IMR-90 (cell line): ENCODE measurements around the gene PATJ. TPM values are rescaled to one million over a fixed set of nuclear protein-coding genes. Genes with fewer than 3 reads are reported as not detected.

Experiments
- ATAC-seq: fragments of 200-7000 bp; cut with Tn5 transposase; 2 replicates; pipeline ENCODE4 v1.9.1; 2020; ENCODE audit warnings: low read depth, mild to moderate bottlenecking, moderate library complexity
- BruUV-seq: library from RNA; stranded (reverse); fragments of 400-500 nt; replicated peaks from 2 replicates; lab custom pipeline; 2021; lab: Mats Ljungman, UMichigan
- CTCF ChIA-PET: fragments of 300-600 bp; formaldehyde crosslinking; extraction: SDS; loops from one replicate; lab custom pipeline; 2021; ENCODE audit warnings: antibody characterized with exemption; lab: Yijun Ruan, JAX
- POLR2A ChIA-PET: fragments of 300-600 bp; sonication (Branson Sonifier 250); formaldehyde crosslinking; loops from one replicate; lab custom pipeline; 2022; ENCODE audit warnings: antibody characterized with exemption; ENCODE audit not compliant: unreplicated experiment; lab: Charles Lee
- DNase-seq: peaks from one replicate; pipeline ENCODE4 v3.0.0; 2013
- H2AFZ ChIP-seq: replicated peaks from 2 replicates; pipeline ENCODE3; 2013; ENCODE audit warnings: low read length, mild to moderate bottlenecking; ENCODE audit not compliant: poor library complexity
- H2AK5ac ChIP-seq: 2 replicates; pipeline ENCODE4 v1.6.1; 2013; ENCODE audit warnings: low read depth, low read length, inconsistent platforms
- H2AK9ac ChIP-seq: replicated peaks from 2 replicates; pipeline ENCODE3; 2013; ENCODE audit warnings: mild to moderate bottlenecking, low read depth, low read length, moderate library complexity; ENCODE audit not compliant: poor library complexity
- H2BK120ac ChIP-seq: 2 replicates; pipeline ENCODE4 v1.6.1; 2013; ENCODE audit warnings: low read depth, low read length, inconsistent platforms
- H2BK15ac ChIP-seq: 3 replicates; pipeline ENCODE4 v1.6.1; 2013; ENCODE audit warnings: low read depth, low read length, inconsistent platforms
- H2BK20ac ChIP-seq: 2 replicates; pipeline ENCODE4 v1.6.1; 2013; ENCODE audit warnings: low read depth, mild to moderate bottlenecking, inconsistent platforms, low read length, moderate library complexity
- H2BK5ac ChIP-seq: 2 replicates; pipeline ENCODE4 v1.6.1; 2013; ENCODE audit warnings: mild to moderate bottlenecking, low read depth, low read length, inconsistent platforms; ENCODE audit not compliant: poor library complexity, severe bottlenecking
- H3K14ac ChIP-seq: replicated peaks from 2 replicates; pipeline ENCODE4 v1.6.1; 2013; ENCODE audit warnings: low read depth, low read length, inconsistent platforms
- H3K18ac ChIP-seq: 2 replicates; pipeline ENCODE4 v1.6.1; 2013; ENCODE audit warnings: low read depth, low read length, control low read depth
- H3K23ac ChIP-seq: 2 replicates; pipeline ENCODE4 v1.6.1; 2013; ENCODE audit warnings: low read depth, low read length, inconsistent platforms
- H3K27ac ChIP-seq: 2 replicates; pipeline ENCODE4 v1.5.1; 2013; ENCODE audit warnings: mild to moderate bottlenecking, control low read depth, low read length; ENCODE audit not compliant: insufficient read depth
- H3K27me3 ChIP-seq: 2 replicates; pipeline ENCODE4 v1.6.1; 2013; ENCODE audit warnings: low read length; ENCODE audit not compliant: control insufficient read depth, insufficient read depth
- H3K36me3 ChIP-seq: 2 replicates; pipeline ENCODE4 v1.6.1; 2013; ENCODE audit warnings: low read length, mixed read lengths; ENCODE audit not compliant: control insufficient read depth, insufficient read depth
- H3K4ac ChIP-seq: 2 replicates; pipeline ENCODE4 v1.6.1; 2013; ENCODE audit warnings: low read depth, low read length, inconsistent platforms
- H3K4me1 ChIP-seq: 2 replicates; pipeline ENCODE4 v1.6.1; 2013; ENCODE audit warnings: low read length, mixed read lengths; ENCODE audit not compliant: control insufficient read depth, insufficient read depth
- H3K4me2 ChIP-seq: 2 replicates; pipeline ENCODE4 v1.6.1; 2013; ENCODE audit warnings: low read depth, mild to moderate bottlenecking, control low read depth, low read length, moderate library complexity
- H3K4me3 ChIP-seq: 2 replicates; pipeline ENCODE4 v1.5.1; 2013; ENCODE audit warnings: low read depth, mild to moderate bottlenecking, control low read depth, low read length, moderate library complexity; ENCODE audit not compliant: insufficient read depth
- H3K56ac ChIP-seq: 2 replicates; pipeline ENCODE4 v1.6.1; 2013; ENCODE audit warnings: low read length, inconsistent platforms; ENCODE audit not compliant: insufficient read depth; ENCODE audit errors: extremely low read depth
- H3K79me1 ChIP-seq, 2 experiments: 2 replicates each; pipeline ENCODE4 v1.6.1; 2013; ENCODE audit warnings: low read length in 2 of 2, inconsistent platforms in 1 of 2, low read depth in 1 of 2
- H3K9ac ChIP-seq: 2 replicates; pipeline ENCODE4 v1.6.1; 2013; ENCODE audit warnings: low read depth, low read length, control low read depth
- H3K9me1 ChIP-seq: 2 replicates; pipeline ENCODE4 v1.6.1; 2013; ENCODE audit warnings: low read length, inconsistent platforms; ENCODE audit not compliant: insufficient read depth
- H3K9me3 ChIP-seq: 2 replicates; pipeline ENCODE4 v1.6.1; 2013; ENCODE audit warnings: low read length; ENCODE audit not compliant: control insufficient read depth, insufficient read depth
- H4K20me1 ChIP-seq: 2 replicates; pipeline ENCODE4 v1.6.1; 2013; ENCODE audit warnings: low read length, inconsistent platforms; ENCODE audit not compliant: insufficient read depth
- H4K5ac ChIP-seq: 2 replicates; pipeline ENCODE4 v1.6.1; 2013; ENCODE audit warnings: mild to moderate bottlenecking, low read depth, low read length, control low read depth
- H4K8ac ChIP-seq, 2 experiments: 2 replicates each; pipeline ENCODE4 v1.6.1; 2013; ENCODE audit warnings: low read depth in 2 of 2, low read length in 2 of 2, control low read depth in 1 of 2, inconsistent platforms in 1 of 2
- H4K91ac ChIP-seq: 2 replicates; pipeline ENCODE4 v1.6.1; 2013; ENCODE audit warnings: low read depth, low read length, inconsistent platforms; ENCODE audit not compliant: insufficient read depth
- BHLHE40 ChIP-seq: fragments of 150-350 bp; IDR thresholded peaks from 2 replicates; pipeline ENCODE4 v1.6.1; 2016; ENCODE audit warnings: mild to moderate bottlenecking, low read depth, low read length
- CEBPB ChIP-seq: IDR thresholded peaks from 2 replicates; pipeline ENCODE4 v1.6.1; 2012; ENCODE audit warnings: low read depth, low read length, improper control_type of control experiment
- CHD1 ChIP-seq: IDR thresholded peaks from 2 replicates; pipeline ENCODE4 v1.6.1; 2012; ENCODE audit warnings: low read depth, low read length, improper control_type of control experiment
- CTCF ChIP-seq: conservative IDR thresholded peaks from 2 replicates; pipeline ENCODE4 v1.5.1; 2012; ENCODE audit warnings: mild to moderate bottlenecking, low read depth, low read length, improper control_type of control experiment
- ELK1 ChIP-seq: fragments of 150-350 bp; IDR thresholded peaks from 2 replicates; pipeline ENCODE4 v1.6.1; 2016; ENCODE audit warnings: low read depth, mild to moderate bottlenecking, low read length, moderate library complexity, borderline replicate concordance
- FOS ChIP-seq: fragments of 150-350 bp; IDR thresholded peaks from 2 replicates; pipeline ENCODE4 v1.6.1; 2016; ENCODE audit warnings: low read depth, low read length
- MAFK ChIP-seq: IDR thresholded peaks from 2 replicates; pipeline ENCODE4 v1.6.1; 2012; ENCODE audit warnings: low read depth, low read length, improper control_type of control experiment
- MAZ ChIP-seq: IDR thresholded peaks from 2 replicates; pipeline ENCODE4 v1.6.1; 2012; ENCODE audit warnings: low read depth, mild to moderate bottlenecking, low read length, improper control_type of control experiment, moderate library complexity, borderline replicate concordance
- MXI1 ChIP-seq: IDR thresholded peaks from 2 replicates; pipeline ENCODE4 v1.6.1; 2012; ENCODE audit warnings: low read depth, mild to moderate bottlenecking, low read length, moderate library complexity, borderline replicate concordance
- NFE2L2 ChIP-seq: fragments of 150-350 bp; IDR thresholded peaks from 2 replicates; pipeline ENCODE4 v1.6.1; 2016; ENCODE audit warnings: low read depth, mild to moderate bottlenecking, low read length
- POLR2A ChIP-seq: IDR thresholded peaks from 2 replicates; pipeline ENCODE4 v1.6.1; 2012; ENCODE audit warnings: mild to moderate bottlenecking, low read depth, low read length
- RAD21 ChIP-seq: IDR thresholded peaks from 2 replicates; pipeline ENCODE4 v1.6.1; 2012; ENCODE audit warnings: low read length, improper control_type of control experiment
- RCOR1 ChIP-seq: IDR thresholded peaks from 2 replicates; pipeline ENCODE4 v1.6.1; 2012; ENCODE audit warnings: mild to moderate bottlenecking, low read length, improper control_type of control experiment; ENCODE audit not compliant: insufficient replicate concordance
- RFX5 ChIP-seq: IDR thresholded peaks from 2 replicates; pipeline ENCODE4 v1.8.0; 2012; ENCODE audit warnings: low read depth, mild to moderate bottlenecking, low read length, moderate library complexity
- SMC3 ChIP-seq: fragments of 150-350 bp; IDR thresholded peaks from 2 replicates; pipeline ENCODE4 v1.6.1; 2016; ENCODE audit warnings: low read depth, mild to moderate bottlenecking, antibody characterized with exemption, low read length, moderate library complexity
- USF2 ChIP-seq: fragments of 150-350 bp; IDR thresholded peaks from 2 replicates; pipeline ENCODE4 v1.6.1; 2017; ENCODE audit warnings: mild to moderate bottlenecking, antibody characterized with exemption, low read length, low read depth
- WGBS, 2 experiments: methylation state at CpG; one replicate each; pipeline versions ENCODE4 v1.1.5 to v1.1.7; 2013; ENCODE audit warnings: missing lambda C conversion rate in 2 of 2; ENCODE audit not compliant: insufficient read length in 1 of 2; ENCODE audit errors: extremely low coverage in 2 of 2; 5-methylcytosine and 5-hydroxymethylcytosine counted together
- dilution Hi-C: fragments of 300-500 bp; cut with HindIII; formaldehyde crosslinking; loops from one replicate; pipeline ENCODE4 v1.14.3; 2018; ENCODE audit warnings: low sequenced_read_pairs; ENCODE audit not compliant: unreplicated experiment
- in situ Hi-C: fragments of 300-500 bp; cut with MboI; formaldehyde crosslinking; loops from 3 replicates; pipeline ENCODE4 v1.14.3; 2019; ENCODE audit warnings: low sequenced_read_pairs, inconsistent platforms, mixed read lengths
- intact Hi-C: fragments of 100-400 bp; cut with micrococcal nuclease; formaldehyde crosslinking; loops from 2 replicates; pipeline ENCODE4 v1.10.0; 2022
- polyA plus RNA-seq, 3 experiments: library from polyadenylated mRNA; depleted of rRNA; stranded (reverse); fragments of >200 nt; gene quantifications; 2 replicates each; pipeline ENCODE4 v1.2.3, GENCODE V29; 2012; ENCODE audit warnings: low replicate concordance in 1 of 3
- total RNA-seq: library from RNA; depleted of rRNA; stranded (reverse); fragments of >200 nt; gene quantifications from 2 replicates; pipeline ENCODE4 v1.2.3, GENCODE V29; 2012

Gene PATJ
- total and polyA plus RNA-seq, 2 of the 4 experiments (the other 2 are of a cell fraction), result 2.0 to 3.4 TPM

GRCh38 chr1:61732726-61733125, 9.6 kb upstream of the PATJ start:
- Histone ChIP-seq H4K8ac (no peak overlapping the region), H2BK5ac (no peak overlapping the region), H3K9me1 (no peaks in the 10 kb centered on the region), H3K23ac (no peak overlapping the region), H2AK5ac (no peak overlapping the region), H2AFZ (no peak overlapping the region), H4K5ac (no peak overlapping the region), H3K56ac (no peak overlapping the region), H4K20me1 (no peaks in the 10 kb centered on the region), H3K4ac (no peak overlapping the region), H3K14ac (no peak overlapping the region), H3K4me1 (no peaks in the 10 kb centered on the region), H3K79me1 (no peaks in the 10 kb centered on the region), H3K9me3 (no peaks in the 10 kb centered on the region), H2BK20ac (no peak overlapping the region), H3K27me3 (no peaks in the 10 kb centered on the region), H2AK9ac (no peak overlapping the region), H3K4me3 (no peak overlapping the region), H3K36me3 (no peaks in the 10 kb centered on the region), H2BK120ac (no peak overlapping the region), H4K91ac (no peak overlapping the region), H2BK15ac (no peak overlapping the region), H3K4me2 (no peak overlapping the region), H3K9ac (no peak overlapping the region), H3K18ac (no peak overlapping the region), H3K27ac (no peak overlapping the region)
- CTCF ChIA-PET, result no interaction called here
- intact Hi-C loops (no loop called here), in situ Hi-C loops (no loop called here), dilution Hi-C loops (no loop called here)
- POLR2A ChIA-PET, result no interaction called here
- no CpG with 5 or more reads among the region's 3 CpGs for WGBS, 2 experiments
- ATAC-seq (no peak), DNase-seq (no peak)
- TF ChIP-seq RAD21 (no peak), POLR2A (no peak), NFE2L2 (no peak), RFX5 (no peak), MAFK (no peak), CEBPB (no peak), FOS (no peak), RCOR1 (no peak), BHLHE40 (no peak), ELK1 (no peak), CTCF (no peak), MAZ (no peak), SMC3 (no peak), MXI1 (no peak), CHD1 (no peak), USF2 (no peak)
- no TSS peak for BruUV-seq
